Measurements from ENCODE around the gene DOCK1. TPM values are rescaled to one million over a fixed set of nuclear protein-coding genes. Genes with fewer than 3 reads are reported as not detected.

The DOCK1 gene
- polyA plus RNA-seq, 1 donor from 2014 or later = 2.7 TPM

DNA sequence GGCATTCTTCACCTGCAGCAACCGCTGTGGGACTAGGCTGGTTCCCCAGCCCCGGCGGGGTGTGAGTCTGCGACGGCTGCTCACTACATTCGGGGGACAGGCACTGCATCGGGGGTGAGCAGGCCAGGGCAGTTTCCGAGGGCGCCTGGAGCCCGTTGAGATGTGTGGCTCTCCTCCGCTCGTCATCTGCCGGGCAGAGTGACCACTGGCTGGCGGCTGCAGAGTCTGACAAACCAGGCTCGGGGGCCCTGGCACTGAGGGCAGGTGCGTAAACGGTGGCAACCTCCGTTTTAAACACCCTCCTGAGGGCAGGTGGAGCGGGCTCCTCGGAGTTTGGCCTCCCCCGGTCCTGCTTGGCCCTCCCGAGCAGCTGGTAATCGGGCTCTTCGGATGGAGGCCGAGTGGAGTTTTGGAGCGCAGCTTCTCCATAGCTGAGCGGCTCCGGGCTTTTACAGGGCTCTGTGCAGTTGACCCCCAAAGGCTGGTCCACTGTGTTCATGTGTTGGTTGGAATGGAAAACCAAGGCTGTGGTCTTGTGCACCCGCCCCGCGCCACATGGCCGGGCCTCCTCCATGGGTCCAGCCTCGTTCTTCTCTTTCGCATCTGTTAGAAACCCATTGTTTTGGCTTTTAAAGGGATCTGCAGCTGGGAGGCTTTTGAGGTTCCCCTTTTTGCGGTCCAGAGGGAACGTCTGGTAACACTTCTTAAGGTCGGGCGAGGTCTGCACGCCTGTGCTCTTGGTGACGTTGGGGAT, 270.3 kb downstream of the DOCK1 start:
- H3K36me3 ChIP-seq (ENCODE audit: insufficient read depth, low read length) = no peaks in the 10 kb centered on the region
- no peak overlapping the region for H3K9ac ChIP-seq (ENCODE audit: low read length)
- TF ChIP-seq SMC3 (conservative IDR thresholded peaks at IDR 0.05; ENCODE audit: poor library complexity) = no peak
- no peak for TF ChIP-seq MXI1 (conservative IDR thresholded peaks at IDR 0.05; ENCODE audit: poor library complexity, severe bottlenecking)
- TF ChIP-seq, protein P1, sequence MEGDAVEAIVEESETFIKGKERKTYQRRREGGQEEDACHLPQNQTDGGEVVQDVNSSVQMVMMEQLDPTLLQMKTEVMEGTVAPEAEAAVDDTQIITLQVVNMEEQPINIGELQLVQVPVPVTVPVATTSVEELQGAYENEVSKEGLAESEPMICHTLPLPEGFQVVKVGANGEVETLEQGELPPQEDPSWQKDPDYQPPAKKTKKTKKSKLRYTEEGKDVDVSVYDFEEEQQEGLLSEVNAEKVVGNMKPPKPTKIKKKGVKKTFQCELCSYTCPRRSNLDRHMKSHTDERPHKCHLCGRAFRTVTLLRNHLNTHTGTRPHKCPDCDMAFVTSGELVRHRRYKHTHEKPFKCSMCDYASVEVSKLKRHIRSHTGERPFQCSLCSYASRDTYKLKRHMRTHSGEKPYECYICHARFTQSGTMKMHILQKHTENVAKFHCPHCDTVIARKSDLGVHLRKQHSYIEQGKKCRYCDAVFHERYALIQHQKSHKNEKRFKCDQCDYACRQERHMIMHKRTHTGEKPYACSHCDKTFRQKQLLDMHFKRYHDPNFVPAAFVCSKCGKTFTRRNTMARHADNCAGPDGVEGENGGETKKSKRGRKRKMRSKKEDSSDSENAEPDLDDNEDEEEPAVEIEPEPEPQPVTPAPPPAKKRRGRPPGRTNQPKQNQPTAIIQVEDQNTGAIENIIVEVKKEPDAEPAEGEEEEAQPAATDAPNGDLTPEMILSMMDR (IDR thresholded peaks at IDR 0.05; ENCODE audit: poor library complexity, severe bottlenecking) = no peak
- no peak for TF ChIP-seq EP300 (conservative IDR thresholded peaks at IDR 0.05; ENCODE audit: poor library complexity, severe bottlenecking)
- no peak for TF ChIP-seq TAF1 (IDR thresholded peaks at IDR 0.05; ENCODE audit: low read depth)
- TF ChIP-seq POLR2AphosphoS5 (IDR thresholded peaks at IDR 0.05) = no peak
- TF ChIP-seq, protein P2, sequence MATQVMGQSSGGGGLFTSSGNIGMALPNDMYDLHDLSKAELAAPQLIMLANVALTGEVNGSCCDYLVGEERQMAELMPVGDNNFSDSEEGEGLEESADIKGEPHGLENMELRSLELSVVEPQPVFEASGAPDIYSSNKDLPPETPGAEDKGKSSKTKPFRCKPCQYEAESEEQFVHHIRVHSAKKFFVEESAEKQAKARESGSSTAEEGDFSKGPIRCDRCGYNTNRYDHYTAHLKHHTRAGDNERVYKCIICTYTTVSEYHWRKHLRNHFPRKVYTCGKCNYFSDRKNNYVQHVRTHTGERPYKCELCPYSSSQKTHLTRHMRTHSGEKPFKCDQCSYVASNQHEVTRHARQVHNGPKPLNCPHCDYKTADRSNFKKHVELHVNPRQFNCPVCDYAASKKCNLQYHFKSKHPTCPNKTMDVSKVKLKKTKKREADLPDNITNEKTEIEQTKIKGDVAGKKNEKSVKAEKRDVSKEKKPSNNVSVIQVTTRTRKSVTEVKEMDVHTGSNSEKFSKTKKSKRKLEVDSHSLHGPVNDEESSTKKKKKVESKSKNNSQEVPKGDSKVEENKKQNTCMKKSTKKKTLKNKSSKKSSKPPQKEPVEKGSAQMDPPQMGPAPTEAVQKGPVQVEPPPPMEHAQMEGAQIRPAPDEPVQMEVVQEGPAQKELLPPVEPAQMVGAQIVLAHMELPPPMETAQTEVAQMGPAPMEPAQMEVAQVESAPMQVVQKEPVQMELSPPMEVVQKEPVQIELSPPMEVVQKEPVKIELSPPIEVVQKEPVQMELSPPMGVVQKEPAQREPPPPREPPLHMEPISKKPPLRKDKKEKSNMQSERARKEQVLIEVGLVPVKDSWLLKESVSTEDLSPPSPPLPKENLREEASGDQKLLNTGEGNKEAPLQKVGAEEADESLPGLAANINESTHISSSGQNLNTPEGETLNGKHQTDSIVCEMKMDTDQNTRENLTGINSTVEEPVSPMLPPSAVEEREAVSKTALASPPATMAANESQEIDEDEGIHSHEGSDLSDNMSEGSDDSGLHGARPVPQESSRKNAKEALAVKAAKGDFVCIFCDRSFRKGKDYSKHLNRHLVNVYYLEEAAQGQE (IDR thresholded peaks at IDR 0.05; ENCODE audit: borderline replicate concordance) = no peak
- TF ChIP-seq RAD21 (conservative IDR thresholded peaks at IDR 0.05) = no peak
- no peak for TF ChIP-seq EZH2 (IDR thresholded peaks at IDR 0.05; ENCODE audit: borderline replicate concordance, insufficient read depth, low read length, poor library complexity, severe bottlenecking)
- no peak overlapping the region for H2AFZ ChIP-seq (ENCODE audit: low read depth, low read length)
- no peaks in the 10 kb centered on the region for H3K27me3 ChIP-seq (ENCODE audit: insufficient read depth, low read depth, low read length)
- H3F3A ChIP-seq (ENCODE audit: insufficient read depth, low read length, poor library complexity, severe bottlenecking) = no peaks in the 10 kb centered on the region
- H3K4me2 ChIP-seq (ENCODE audit: low read length) = no peak overlapping the region
- no peaks in the 10 kb centered on the region for H3K9me2 ChIP-seq (ENCODE audit: insufficient read depth, low read length)
- H3K79me2 ChIP-seq (replicated peaks; ENCODE audit: insufficient read depth, low read length) = no peaks in the 10 kb centered on the region
- no peaks in the 10 kb centered on the region for H3K9me3 ChIP-seq (ENCODE audit: low read length)
- no peaks in the 10 kb centered on the region for H4K20me1 ChIP-seq (ENCODE audit: insufficient read depth)
- H3K27ac ChIP-seq (ENCODE audit: low read length) = no peak overlapping the region
- no peak overlapping the region for H3K4me3 ChIP-seq (ENCODE audit: low read length)

DNA sequence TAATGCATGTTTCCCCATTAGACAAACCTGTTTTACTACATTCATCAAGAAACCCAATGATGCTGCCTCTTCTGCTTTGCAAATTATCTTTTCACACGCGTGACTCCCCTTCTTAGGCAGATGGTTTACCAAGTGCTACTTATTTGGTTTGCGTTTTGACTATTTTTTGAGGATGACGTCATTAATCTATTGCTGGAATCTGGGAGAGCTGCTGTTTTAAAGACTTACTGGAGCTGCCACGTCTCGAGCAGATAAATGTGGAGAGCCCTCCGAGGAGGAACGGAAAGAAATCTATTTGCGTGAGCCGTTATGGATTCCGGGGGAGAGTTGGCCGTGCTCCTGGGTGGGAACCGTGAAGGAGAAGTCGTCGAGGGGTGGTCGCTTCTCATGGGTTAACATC, 271.4 kb downstream of the DOCK1 start:
- no peak overlapping the region for H3K4me2 ChIP-seq (ENCODE audit: low read length)
- no peaks in the 10 kb centered on the region for H4K20me1 ChIP-seq (ENCODE audit: insufficient read depth)
- TF ChIP-seq POLR2AphosphoS5 (IDR thresholded peaks at IDR 0.05) = no peak
- TF ChIP-seq EZH2 (IDR thresholded peaks at IDR 0.05; ENCODE audit: borderline replicate concordance, insufficient read depth, low read length, poor library complexity, severe bottlenecking) = no peak
- TF ChIP-seq, protein P2 (IDR thresholded peaks at IDR 0.05; ENCODE audit: borderline replicate concordance) = no peak
- no peak for TF ChIP-seq RAD21 (conservative IDR thresholded peaks at IDR 0.05)
- TF ChIP-seq TAF1 (IDR thresholded peaks at IDR 0.05; ENCODE audit: low read depth) = no peak
- TF ChIP-seq, protein P1 (IDR thresholded peaks at IDR 0.05; ENCODE audit: poor library complexity, severe bottlenecking) = no peak
- no peak for TF ChIP-seq EP300 (conservative IDR thresholded peaks at IDR 0.05; ENCODE audit: poor library complexity, severe bottlenecking)
- no peak for TF ChIP-seq SMC3 (conservative IDR thresholded peaks at IDR 0.05; ENCODE audit: poor library complexity)
- no peak for TF ChIP-seq MXI1 (conservative IDR thresholded peaks at IDR 0.05; ENCODE audit: poor library complexity, severe bottlenecking)
- H3K9me2 ChIP-seq (ENCODE audit: insufficient read depth, low read length) = no peaks in the 10 kb centered on the region
- no peak overlapping the region for H3K4me3 ChIP-seq (ENCODE audit: low read length)
- H3K9me3 ChIP-seq (ENCODE audit: low read length) = no peaks in the 10 kb centered on the region
- no peaks in the 10 kb centered on the region for H3F3A ChIP-seq (ENCODE audit: insufficient read depth, low read length, poor library complexity, severe bottlenecking)
- no peak overlapping the region for H3K9ac ChIP-seq (ENCODE audit: low read length)
- H3K36me3 ChIP-seq (ENCODE audit: insufficient read depth, low read length) = no peaks in the 10 kb centered on the region
- H3K27me3 ChIP-seq (ENCODE audit: insufficient read depth, low read depth, low read length) = no peaks in the 10 kb centered on the region
- no peaks in the 10 kb centered on the region for H3K79me2 ChIP-seq (replicated peaks; ENCODE audit: insufficient read depth, low read length)
- H2AFZ ChIP-seq (ENCODE audit: low read depth, low read length) = no peak overlapping the region
- no peak overlapping the region for H3K27ac ChIP-seq (ENCODE audit: low read length)

Measured in neural cell (in vitro differentiated cells).